Non-pigmented ciliary epithelial cell (primary cell): Measurements from ENCODE around the gene HSH2D.

Source experiments
- DNase-seq: peaks from one replicate; pipeline ENCODE4 v3.0.0-alpha.2; 2010; ENCODE audit warnings: low read depth

Gene HSH2D

GRCh38 chr19:16193466-16193865 lies 50.0 kb downstream of the HSH2D start:
- no peak for DNase-seq

DNA sequence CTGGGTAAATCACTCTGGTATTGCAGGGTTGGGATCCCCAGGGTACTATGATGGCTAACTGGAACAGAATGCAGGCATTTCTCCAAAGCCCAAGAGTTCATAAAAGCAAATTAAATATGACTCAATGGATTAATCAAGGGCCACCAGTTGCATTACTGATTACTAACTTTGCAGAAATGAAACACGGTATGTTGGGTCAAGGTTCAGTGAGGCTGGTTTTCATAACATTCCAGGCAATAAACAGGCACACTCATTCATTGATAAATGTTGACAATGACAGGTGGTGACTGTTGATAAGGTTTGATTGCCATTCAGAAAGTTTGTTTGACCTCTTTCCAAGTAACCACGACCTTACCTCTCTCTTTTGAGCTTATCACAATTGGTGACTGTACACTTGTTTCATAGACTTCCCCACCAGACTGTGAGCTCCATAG lies 53.7 kb downstream of the HSH2D start:
- DNase-seq: peak; percentile 55

GRCh38 chr19:16197622-16198369 lies 54.3 kb downstream of the HSH2D start, which contains the start of gene AP1M1:
Gene AP1M1 (plus strand): TSS chr19:16197911. CDS start chr19:16198027, 116 bp downstream.
- peak; percentile 73 for DNase-seq

DNA sequence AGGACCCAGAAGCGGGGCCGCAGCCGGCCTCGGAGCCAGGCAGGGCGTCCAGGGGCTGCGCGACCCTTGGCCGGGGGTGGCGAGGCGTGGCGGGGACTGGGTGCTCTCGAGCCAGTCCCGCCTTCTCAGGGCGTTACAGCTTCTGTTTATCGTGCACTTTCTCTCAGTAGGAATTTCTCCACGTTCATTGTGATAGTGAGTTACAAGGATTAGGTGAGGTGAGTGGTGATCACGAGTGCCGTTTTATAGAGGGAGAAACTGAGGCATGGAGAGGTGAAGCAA lies 54.8 kb downstream of the HSH2D start:
- no peak for DNase-seq

DNA sequence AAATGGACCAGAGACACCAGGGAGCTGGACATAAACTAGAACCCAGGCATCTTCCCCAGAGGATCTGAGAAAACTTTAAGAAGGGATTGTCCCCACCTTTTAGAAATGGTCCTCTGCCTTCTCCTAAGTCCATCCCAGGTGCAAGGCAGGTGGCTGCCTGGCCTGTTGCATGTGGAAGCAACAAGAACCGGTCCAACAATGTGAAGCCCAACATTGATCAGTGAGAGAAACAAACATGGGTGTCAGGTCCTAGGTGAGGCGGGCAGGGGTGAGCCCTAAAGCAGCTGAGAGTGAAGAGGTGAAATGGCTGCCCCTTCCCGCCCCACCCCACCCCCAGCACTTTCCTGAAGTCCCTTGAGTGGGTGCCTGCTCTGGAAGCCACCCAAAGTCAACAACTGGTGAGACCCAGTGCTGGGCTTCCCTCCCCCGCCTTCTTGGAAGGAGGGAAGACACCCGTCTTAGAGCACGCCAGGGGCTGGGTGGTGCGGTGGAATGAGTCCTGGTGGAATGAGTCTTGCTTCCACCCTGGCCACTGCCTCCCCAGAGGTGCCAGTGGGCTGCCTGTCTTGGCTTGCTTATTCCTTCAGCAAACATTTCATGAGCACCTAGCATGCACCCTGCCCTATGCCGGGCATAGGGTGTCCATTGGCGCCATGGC lies 55.9 kb downstream of the HSH2D start:
- DNase-seq: no peak

- DNase-seq: no peak
These were observed 56.8 kb downstream of the HSH2D start for GRCh38 chr19:16200038-16201010.

DNA sequence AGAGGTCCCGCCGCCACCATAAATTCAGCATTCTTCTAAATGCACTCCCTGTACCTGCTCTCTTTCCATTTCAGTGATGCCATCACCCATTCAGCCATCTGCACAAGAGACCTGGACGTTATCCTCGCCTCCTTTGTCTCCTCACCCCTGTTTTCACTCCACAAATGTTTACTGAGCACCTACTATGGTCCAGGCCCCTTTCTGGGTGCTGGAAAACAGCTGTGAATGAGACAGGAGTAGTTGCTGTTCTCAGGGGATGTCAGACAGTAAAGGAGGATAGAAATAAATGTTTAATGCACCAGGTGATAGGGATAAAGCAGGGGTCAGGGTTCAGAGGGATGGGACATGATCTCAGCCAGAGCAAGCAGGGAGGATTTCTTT lies 57.5 kb downstream of the HSH2D start:
- no peak for DNase-seq

DNA sequence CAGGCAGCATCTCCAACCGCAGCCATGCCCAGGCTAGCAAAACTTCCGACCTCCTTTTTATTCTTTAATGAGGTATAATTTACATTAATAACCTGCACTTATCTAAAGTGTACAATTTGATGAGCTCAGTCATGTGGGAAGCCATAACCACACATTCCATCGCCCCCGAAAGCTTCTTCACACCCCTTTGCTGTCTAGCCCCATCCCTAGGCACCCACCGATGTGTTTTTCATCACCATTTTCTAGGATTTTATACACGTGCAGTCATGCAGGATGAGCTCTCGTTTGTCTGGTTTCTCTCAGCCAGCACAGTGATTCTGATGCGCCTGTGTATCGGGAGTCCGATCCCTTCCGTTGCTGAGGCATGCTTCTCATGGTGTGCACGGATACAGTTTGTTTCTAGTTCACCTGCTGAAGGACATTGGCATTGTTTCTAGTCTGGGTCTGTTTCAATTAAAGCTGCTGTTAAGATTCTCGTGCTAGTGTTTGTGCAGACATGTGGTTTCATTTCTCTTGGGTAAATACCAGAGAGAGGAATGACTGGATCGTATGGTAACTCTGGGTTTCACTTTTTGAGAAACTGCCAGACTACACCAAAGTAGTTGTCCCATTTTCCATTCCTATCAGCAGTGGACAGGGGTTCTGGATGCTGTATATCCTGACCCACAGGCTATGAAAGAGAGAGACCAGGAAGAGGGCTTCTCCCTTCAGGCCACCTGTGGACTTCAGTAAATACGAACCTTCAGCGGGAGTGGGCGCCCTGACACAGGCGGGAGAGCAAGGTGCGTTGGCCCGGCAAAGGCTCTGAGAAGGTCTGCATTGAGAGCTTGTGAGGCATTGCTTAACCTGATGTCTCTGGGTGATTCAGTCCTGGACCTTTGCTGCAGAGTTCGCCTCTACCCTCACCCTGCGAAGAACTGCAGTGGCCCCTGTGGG lies 59.1 kb downstream of the HSH2D start:
- DNase-seq: no peak

- no peak for DNase-seq
These were observed 59.9 kb downstream of the HSH2D start for GRCh38 chr19:16203256-16204004.

- DNase-seq: no peak
These were observed 60.5 kb downstream of the HSH2D start for GRCh38 chr19:16204005-16204294.

GRCh38 chr19:16205205-16206045 lies 61.9 kb downstream of the HSH2D start:
- no peak for DNase-seq

- no peak for DNase-seq
These were observed 62.6 kb downstream of the HSH2D start for GRCh38 chr19:16206046-16206605.

DNA sequence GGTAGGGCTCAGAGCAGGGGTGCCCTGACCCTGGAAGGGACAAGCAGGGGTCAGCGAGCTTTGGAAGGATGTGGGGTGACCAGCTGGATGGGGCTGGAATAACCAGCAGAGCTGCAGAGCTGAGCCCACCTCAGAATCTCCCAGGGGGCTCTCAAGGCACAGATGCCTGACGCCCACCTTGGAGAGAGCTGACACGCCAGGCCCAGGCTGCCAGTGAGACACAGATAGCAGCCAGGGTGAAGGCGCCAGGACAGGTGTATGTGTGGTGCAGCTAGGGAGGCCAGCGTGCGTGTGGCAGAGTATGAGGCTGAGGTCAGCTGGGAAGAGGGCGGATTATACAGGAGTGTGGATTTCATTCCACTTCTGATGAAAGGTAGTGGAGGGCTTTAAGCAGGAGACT lies 63.2 kb downstream of the HSH2D start:
- no peak for DNase-seq

DNA sequence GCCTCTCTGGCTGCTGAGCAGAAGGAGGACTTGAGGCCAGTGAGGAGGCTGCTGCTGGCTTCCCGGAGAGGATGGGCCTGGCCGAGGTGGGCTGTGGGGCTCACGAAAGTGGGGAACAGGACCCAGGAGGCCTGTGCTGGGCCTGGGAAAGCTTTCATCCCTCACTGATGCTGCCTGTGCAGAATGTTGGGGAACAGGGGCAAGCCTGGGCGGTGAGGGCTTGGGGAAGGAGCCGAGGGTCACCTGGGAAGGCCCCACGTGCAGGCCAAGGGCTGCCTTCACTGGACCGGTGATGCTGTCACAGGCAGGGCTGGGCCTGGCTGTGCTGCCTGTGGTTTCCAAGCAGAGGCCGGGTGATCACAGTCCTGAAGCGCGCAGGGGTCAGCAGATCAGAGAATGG lies 63.6 kb downstream of the HSH2D start:
- DNase-seq: no peak

DNA sequence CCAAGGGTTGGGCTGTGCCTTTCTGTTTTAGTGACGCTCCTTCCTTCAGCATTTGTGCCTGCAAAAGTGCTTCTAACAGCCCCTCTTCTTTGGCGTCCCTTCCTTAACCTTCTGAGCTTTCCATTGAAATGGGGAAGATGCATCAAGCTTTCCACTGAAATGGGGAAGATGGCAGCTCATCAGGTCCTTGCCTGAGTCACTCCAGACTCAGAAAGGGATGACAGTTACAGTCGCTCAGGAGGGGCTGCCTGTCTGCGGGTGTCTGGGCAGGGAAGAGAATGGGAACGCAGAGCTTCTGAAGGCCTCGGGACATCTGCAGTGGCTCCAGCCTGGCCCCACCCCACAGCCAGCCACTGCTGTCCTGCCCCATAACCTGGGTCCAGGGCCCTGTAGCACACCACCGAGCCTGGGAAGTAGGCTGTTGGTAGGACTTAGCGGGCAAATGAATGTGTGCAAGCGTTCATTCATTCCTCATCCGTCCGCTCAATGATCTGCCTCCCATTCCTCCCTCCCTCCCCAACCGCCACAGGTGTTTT lies 64.1 kb downstream of the HSH2D start:
- DNase-seq: no peak
